HG03066 (cell line): ENCODE measurements around the gene BHLHA15.

Source experiments
- ATAC-seq: cut with Tn5 transposase; IDR thresholded peaks from one replicate; pipeline ENCODE4 v1.9.1; 2021; ENCODE audit warnings: low read depth; ENCODE audit not compliant: unreplicated experiment

BHLHA15 gene

DNA sequence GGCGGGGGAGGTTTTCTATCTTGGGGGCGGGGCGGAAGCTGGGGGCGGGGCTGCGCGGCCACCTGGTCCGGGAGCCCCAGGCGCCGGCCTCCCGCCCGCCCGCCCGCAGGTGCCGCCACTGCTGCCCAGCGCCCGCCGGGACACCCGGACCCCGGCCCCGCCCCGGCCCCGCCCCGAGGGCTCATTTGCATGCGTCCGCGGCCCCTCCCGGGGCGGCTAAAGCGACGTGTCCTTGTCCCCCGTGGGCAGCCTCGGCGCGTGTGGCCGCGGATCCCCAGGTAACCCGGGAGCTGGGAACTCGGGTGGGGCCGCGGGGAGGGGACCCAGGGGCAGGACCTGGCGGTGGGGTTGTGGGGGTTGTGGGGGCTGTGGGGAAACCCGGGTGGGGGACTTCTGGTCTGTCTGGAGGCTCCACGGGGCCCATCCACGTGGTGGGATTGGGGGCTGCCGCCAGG lies at the start of gene BHLHA15:
Gene BHLHA15 (plus strand): TSS at position 219 of the 455 bp plus-strand sequence. CDS start 871 bp downstream, outside the sequence.
- ATAC-seq: no peak

- ATAC-seq: no peak
Measured at GRCh38 chr7:98162758-98163157, 48.5 kb upstream of the BHLHA15 start.

- no peak for ATAC-seq
Measured at GRCh38 chr7:98163269-98163668, 48.0 kb upstream of the BHLHA15 start.

DNA sequence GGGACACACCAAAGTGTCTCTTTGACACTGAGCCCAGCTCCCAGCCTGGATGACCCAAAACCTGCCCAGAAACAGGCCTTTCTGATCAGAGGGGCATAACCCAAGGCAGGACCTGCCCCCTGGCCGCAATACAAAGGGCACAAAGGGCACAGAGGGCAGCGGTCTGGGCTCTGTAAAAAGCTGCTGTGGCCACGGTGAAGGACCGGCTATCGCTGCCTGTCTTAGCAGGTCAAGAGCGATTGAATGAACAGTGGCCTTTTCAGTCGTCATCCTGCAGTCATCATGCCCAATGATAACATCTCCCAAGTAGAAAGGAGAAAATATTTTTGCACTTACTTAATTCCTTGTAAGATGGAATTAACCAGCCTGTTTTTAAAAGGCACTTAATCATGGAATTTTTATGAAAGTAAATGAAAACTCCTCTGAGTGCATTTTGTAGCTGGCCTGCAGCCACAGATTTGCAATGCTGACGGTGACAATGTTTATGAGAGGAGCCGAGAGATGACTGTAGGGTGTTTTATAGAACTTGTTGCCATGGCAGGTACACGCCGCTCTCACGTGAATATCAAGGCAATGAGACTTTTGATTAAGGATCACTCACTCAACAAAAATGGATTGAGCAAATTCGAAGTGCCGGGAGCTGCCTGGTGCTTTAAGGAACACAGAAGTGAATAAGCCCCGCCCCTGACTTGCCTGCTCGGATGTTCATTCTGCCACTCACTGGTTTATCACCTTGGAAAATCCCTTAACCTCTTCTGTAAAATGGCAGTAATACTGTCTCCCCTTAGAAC lies 47.3 kb upstream of the BHLHA15 start:
- no peak for ATAC-seq

GRCh38 chr7:98165827-98166667 lies 45.2 kb upstream of the BHLHA15 start:
- ATAC-seq: no peak

DNA sequence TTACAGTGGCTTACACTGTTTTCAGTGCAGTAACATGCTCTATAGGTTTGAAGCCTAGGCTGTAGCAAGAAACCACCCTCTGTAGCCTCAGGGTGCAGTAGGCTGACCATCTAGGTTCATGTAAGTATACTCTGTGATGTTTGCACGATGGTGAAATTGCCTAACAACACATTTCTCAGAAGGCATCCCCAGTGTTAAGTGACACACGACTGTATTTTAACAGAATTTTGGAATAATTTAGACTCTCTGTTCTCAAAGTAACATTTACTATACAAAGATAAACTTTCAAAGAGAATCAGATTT lies 44.6 kb upstream of the BHLHA15 start:
- no peak for ATAC-seq

GRCh38 chr7:98167653-98168052 lies 43.6 kb upstream of the BHLHA15 start:
- no peak for ATAC-seq

DNA sequence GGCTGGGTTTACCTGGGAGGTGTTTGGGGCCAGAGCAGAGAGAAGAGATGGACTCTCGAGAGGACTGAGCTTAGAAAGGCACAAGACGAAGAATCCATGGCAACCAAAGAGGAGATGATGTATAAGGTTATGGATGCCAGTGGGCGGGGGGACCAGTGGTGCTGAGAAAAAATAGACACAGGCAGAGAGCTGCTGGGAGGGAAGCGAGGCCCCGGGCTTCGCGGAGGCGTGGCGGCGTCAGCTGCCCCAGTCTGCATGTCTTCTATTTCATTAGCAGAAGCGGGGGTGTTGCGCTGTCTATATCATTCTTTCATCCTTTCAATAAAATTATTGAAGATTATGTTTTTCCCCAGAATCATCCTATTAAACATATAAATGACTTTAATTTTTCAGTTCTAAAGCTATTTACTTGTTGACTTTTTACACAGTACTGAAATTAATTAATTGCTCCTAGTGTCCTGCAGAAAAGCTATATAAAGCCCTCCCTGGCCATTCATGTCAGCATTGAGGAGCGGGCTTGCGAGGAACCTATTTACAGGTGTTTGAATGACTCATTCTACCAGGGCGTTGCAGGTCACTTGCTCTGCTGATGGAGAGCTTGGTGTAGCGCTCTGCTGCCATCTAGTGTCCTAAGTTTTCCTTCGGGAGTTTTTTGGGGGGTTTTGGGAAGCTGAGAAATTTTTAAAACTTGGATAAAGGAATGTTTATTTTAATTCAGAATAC lies 42.9 kb upstream of the BHLHA15 start:
- no peak for ATAC-seq

DNA sequence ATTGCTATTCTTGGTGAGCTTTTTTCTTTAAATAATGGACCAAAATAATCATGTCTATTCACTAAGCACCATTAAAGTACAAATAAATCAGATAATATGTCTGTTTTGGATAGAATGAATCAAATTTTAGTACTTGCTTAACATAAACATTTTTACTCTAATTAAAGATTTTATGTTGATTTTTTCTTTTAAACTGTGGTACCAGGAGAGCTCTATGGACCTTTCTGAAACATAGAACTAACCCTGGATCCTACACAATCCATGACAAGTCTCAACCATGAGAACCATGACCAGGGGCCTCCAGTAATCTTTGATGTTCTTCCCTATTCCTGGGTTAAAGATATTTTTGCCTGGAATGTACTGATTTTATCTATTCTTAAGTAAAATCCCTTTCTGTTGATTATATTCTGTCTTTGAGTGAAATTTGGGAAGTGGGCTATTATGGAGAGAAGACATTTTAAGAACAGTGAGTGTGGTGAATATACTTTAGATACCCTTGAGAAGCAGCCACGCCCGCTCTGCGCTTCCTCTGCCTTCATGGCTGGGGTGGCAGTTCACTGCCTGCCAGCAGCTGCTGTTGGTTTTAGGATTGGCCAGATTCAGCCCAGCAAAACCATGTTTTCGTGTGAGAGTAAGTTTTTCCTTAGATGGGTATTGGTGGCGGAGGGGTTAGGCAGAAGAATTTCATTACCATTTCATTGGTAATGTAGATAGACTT lies 42.2 kb upstream of the BHLHA15 start:
- ATAC-seq: no peak

GRCh38 chr7:98170966-98171365 lies 40.3 kb upstream of the BHLHA15 start:
- ATAC-seq: no peak

DNA sequence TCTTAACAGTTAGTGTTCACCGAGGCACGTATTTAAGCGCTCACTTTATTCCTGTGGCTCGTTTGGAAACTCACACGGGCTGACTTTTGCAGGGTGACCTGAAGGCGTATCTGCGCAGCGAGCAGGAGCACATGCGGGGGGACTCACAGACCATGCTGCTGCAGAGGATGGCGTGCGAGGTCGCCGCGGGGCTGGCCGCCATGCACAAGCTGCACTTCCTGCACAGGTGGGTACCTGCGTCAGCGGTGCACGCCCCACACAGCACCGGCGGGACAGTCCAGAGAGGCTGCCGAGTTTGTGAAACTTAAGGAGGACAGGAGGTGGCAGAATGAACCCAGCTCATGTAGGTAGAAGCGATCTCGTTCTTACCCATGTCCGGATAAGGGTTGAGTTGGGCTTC lies 39.8 kb upstream of the BHLHA15 start:
- no peak for ATAC-seq

DNA sequence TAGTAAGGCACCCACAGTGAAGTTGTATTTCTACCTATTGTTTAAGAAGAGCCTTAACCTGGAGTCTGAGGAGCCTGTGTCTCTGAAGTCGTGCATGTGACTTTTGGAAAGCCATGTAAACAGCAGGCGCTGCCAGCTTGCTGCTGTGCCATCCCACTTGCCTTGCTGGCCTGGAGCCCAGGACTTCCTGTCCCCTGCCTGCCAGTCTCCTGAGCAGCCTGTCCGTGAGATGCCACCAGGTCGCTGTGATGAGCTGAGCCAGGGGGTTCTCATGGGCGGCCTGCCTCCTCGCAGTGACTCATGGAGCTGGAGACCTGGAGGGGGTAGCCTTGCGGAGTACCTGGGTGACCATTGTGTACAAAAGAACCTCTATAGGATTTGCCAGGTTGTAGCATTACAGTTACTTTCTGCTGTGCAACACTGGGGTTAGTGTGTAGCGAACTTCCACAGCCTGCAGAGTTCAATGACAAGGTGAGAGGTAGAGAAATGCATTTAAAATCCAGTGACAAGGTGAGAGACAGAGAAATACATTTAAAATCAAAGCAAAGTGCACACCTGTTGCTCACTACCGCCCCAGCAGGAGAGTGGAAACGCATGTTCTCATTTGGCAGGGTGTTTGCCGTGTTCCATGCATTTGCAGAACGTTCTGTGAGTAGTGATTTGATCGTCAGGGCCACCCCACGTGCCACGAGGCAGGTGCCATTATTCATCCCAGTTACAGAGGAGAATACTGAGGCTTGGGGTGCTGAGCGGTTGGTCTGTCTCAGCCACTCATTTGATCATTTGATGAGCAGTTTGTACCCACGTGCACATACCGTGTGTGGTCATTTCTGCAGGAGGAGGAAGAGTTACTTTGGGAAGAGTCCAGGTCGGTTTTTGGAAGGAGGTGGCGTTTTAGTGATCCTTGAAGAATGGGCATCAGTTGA lies 36.6 kb upstream of the BHLHA15 start:
- no peak for ATAC-seq

DNA sequence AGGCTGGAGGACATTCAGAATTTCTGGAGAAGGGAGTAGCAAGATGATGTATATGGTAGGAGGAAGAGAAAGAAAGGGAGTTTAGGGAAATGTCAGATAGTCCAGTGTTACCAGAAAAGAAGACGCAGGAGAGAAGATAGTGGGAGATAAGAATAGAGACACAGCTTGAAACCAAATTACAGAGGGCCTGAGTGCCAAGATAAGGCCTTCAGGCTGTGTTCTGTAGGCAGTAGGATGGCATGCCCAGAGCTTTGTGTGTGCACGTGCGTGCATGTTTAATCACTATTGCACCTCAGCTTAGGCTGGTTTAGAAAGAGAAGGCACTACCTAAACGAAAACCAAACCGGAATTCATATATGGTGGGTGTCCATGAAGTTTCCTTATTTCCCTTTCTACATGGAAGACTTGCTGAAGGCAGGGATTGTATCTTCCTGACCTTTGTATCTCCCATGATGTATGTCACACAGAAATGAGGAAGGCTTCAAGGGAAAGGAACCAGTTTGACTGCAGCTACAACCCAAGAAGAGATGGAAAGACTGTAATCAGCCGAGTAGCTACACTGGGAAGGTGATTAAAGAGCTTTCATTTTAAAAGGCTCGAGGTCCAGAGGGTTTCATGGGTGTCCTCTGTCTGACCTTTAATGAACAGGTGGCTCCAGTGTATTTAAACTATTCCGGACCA lies 35.8 kb upstream of the BHLHA15 start:
- no peak for ATAC-seq

GRCh38 chr7:98177553-98177952 lies 33.7 kb upstream of the BHLHA15 start:
- no peak for ATAC-seq

DNA sequence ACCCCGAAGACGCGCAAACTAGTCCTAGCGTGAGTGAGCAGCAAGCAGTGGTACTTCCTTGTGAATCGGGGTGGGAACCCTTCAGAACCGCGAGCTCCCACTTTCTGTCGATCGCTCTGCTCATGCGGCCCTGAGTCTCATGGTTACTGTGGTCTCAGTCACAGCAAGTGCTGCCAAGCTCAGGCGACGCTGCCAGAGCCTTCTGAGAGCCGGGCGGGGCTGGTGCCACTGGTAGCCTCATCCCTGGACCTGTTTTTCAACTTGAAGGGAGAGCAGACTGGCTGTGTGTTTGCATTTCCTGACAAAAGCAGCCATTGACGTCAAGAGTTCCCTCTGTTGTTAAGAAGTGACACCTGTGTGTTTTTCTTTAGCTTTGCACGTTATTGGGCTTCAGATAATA lies 32.9 kb upstream of the BHLHA15 start:
- ATAC-seq: no peak

DNA sequence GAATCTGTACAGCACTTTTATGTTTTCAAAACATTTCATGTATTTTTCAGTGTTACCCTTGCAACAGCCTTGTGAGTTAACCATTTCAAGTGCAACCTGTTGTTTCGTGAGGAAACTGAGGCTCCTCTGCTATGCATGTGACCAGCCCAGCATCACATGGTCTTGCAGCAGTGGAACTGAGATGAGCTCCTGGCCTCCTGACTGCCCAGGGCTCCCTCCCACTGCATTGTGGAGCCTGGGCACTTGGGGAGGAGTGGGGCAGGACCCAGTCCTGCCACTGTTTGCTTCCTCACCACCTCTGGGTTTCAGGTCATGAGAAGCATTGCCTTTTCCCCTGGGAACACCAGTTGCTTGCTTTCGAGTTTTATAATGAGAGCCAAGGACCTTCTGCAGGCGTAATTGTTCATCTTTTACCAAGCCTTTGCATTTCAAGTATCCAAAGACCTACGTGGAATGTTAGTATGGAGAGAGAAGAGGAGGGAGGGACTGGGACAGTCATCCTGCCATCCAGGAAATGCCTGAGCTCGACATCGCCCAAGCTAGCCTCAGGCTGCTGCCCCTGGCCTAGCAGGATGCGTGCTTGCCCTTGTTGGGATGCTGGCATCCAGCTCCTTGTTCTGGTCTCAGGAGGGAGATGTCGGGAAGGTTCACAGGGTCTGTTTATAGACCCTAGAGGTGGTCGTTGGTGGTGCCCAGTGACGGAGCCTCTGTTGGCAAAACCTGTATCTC lies 32.3 kb upstream of the BHLHA15 start:
- ATAC-seq: no peak

DNA sequence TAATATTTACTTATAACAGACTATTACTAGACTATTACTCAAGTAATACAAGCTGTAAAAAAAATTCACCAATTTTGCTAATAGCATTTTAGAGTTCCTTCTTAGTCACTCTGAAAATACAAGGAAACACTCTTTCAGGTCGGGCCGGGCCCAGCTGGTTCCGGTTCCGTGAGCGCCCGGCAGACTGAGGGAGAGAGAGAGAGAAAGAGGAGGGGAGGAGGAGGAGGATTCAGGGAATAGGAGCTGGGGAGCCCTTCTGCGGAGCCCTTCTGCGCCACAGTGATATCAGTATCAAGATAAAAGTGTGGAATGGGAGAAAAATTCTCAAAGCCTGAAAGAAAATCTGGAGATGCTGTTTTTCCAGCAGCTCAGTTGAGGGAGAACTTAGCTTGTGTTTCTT lies 30.5 kb upstream of the BHLHA15 start:
- ATAC-seq: no peak

- no peak for ATAC-seq
Measured at GRCh38 chr7:98185101-98185500, 26.1 kb upstream of the BHLHA15 start.
